ENCODE results near the gene SPACA4. TPM values are rescaled to one million over a fixed set of nuclear protein-coding genes. Genes with fewer than 3 reads are reported as not detected.

Gene SPACA4
- total RNA-seq, 1 experiment from 2014 or later, result not detected

DNA sequence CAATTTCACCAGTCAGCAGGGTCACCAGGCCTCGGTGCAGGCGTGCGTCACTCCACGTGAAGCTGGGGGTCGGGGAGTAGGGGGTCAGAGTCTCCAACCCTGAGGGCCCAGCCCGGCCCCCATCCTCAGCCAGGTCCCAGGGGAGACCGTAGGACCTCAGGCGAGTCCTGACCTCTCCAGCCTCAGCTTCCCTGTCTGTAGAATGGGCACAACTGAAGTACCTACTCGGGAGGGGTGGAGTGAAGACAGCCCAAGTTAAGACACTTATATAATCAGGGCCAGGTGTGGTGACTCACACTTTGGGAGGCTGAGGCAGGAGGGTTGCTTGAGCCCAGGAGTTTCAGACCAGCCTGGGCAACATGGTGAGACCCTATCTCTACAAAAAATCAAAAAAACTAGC, 2.7 kb upstream of the SPACA4 start:
- H3K27ac Mint-ChIP-seq, result no peak overlapping the region
- POLR2A ChIA-PET, result no interaction called here
- no peaks in the 10 kb centered on the region for H3K4me1 Mint-ChIP-seq
- CTCF ChIA-PET, result no interaction called here
- no peaks in the 10 kb centered on the region for H3K36me3 Mint-ChIP-seq
- no peaks in the 10 kb centered on the region for H3K27me3 Mint-ChIP-seq (ENCODE audit: low read depth)
- H3K9me3 Mint-ChIP-seq, result no peaks in the 10 kb centered on the region
- ATAC-seq (no peak), DNase-seq (ENCODE audit: low spot score) (no peak)
- H3K4me3 Mint-ChIP-seq, result no peak overlapping the region
- TF ChIP-seq GTF2I (CRISPR knock-in tag; conservative IDR thresholded peaks at IDR 0.05) (peak; percentile 76), ELF4 (CRISPR knock-in tag; IDR thresholded peaks at IDR 0.05; ENCODE audit: low read depth) (no peak)

DNA sequence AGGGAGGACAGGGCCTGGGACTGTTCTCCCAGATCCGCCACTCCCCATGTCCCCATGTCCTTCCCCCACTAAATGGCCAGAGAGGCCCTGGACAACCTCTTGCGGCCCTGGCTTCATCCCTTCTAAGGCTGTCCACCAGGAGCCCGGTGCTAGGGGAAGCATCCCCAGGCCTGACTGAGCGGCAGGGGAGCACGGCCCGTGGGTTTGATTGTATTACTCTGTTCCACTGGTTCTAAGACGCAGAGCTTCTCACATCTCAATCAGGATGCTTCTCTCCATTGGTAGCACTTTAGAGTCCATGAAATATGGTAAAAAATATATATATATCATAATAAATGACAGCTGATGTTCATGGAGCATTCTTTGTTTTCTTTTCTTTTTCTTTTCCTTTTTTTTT, 815 bp downstream of the SPACA4 start:
- Mint-ChIP-seq H3K9me3 (no peaks in the 10 kb centered on the region), H3K27ac (no peak overlapping the region), H3K4me1 (no peaks in the 10 kb centered on the region), H3K36me3 (no peaks in the 10 kb centered on the region), H3K27me3 (ENCODE audit: low read depth) (no peaks in the 10 kb centered on the region), H3K4me3 (no peak overlapping the region)
- TF ChIP-seq, protein P1, sequence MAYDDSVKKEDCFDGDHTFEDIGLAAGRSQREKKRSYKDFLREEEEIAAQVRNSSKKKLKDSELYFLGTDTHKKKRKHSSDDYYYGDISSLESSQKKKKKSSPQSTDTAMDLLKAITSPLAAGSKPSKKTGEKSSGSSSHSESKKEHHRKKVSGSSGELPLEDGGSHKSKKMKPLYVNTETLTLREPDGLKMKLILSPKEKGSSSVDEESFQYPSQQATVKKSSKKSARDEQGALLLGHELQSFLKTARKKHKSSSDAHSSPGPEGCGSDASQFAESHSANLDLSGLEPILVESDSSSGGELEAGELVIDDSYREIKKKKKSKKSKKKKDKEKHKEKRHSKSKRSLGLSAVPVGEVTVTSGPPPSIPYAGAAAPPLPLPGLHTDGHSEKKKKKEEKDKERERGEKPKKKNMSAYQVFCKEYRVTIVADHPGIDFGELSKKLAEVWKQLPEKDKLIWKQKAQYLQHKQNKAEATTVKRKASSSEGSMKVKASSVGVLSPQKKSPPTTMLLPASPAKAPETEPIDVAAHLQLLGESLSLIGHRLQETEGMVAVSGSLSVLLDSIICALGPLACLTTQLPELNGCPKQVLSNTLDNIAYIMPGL (CRISPR knock-in tag; IDR thresholded peaks at IDR 0.05), result no peak
- TF ChIP-seq, protein P2, sequence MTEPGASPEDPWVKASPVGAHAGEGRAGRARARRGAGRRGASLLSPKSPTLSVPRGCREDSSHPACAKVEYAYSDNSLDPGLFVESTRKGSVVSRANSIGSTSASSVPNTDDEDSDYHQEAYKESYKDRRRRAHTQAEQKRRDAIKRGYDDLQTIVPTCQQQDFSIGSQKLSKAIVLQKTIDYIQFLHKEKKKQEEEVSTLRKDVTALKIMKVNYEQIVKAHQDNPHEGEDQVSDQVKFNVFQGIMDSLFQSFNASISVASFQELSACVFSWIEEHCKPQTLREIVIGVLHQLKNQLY (CRISPR knock-in tag; IDR thresholded peaks at IDR 0.05), result no peak
- no peak for TF ChIP-seq ZNF396 (CRISPR knock-in tag; IDR thresholded peaks at IDR 0.05; ENCODE audit: borderline replicate concordance)
- TF ChIP-seq, protein P3, sequence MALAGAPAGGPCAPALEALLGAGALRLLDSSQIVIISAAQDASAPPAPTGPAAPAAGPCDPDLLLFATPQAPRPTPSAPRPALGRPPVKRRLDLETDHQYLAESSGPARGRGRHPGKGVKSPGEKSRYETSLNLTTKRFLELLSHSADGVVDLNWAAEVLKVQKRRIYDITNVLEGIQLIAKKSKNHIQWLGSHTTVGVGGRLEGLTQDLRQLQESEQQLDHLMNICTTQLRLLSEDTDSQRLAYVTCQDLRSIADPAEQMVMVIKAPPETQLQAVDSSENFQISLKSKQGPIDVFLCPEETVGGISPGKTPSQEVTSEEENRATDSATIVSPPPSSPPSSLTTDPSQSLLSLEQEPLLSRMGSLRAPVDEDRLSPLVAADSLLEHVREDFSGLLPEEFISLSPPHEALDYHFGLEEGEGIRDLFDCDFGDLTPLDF (CRISPR knock-in tag; IDR thresholded peaks at IDR 0.05), result no peak
- no peak for TF ChIP-seq TEAD4 (CRISPR knock-in tag; IDR thresholded peaks at IDR 0.05)
- DNase-seq (ENCODE audit: low spot score) (no peak), ATAC-seq (no peak)
- POLR2A ChIA-PET, result no interaction called here
- CTCF ChIA-PET, result interaction anchor here (1.2 to 4.9 kb wide), 2 partner anchors 18 to 23 kb away, joined by 6 to 68 read pairs; no protein-coding TSS in a partner anchor

DNA sequence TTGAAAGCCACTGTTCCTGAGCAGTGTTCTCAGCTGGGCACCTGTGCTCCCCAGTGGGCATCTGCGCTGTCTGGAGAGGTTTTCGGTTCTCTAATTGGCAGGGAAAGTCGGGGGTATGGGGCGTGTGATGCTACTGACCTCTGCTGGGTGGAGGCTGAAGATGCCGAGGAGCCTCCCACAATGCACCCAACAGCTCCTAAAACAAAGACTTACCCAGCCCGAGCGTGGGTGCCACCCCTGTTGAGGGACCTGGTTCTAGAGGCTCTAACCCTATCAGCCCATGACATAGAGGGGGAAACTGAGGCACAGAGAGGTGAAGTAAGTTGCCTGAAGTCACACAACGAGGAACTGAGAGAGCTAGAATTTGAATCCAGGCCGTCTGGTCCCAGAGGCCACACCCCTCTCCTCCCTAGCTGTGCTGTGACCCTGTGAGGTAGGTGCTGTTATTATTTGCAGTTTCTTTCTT, 2.3 kb downstream of the SPACA4 start:
- Mint-ChIP-seq H3K27me3 (ENCODE audit: low read depth) (no peaks in the 10 kb centered on the region), H3K9me3 (no peaks in the 10 kb centered on the region), H3K4me3 (peak overlapping the region; percentile 37; the same call in 1 of the 2 replicates), H3K27ac (no peak overlapping the region), H3K36me3 (no peaks in the 10 kb centered on the region), H3K4me1 (peaks cover 4% of the 10 kb centered on the region)
- DNase-seq (ENCODE audit: low spot score) (peak; percentile 63), ATAC-seq (peak; percentile 84)
- ChIA-PET POLR2A (interaction anchor here (0.6 to 2.5 kb wide), 4 partner anchors 10 to 292 kb away, joined by 3 to 14 read pairs (median 6); partner anchors contain the start of genes RPL18 and SPHK2), CTCF (interaction anchor here (0.6 to 4.9 kb wide), 38 partner anchors 9 to 1009 kb away, joined by 3 to 68 read pairs (median 5); partner anchors contain the start of genes KDELR1, RPL18, SPHK2 and SYNGR4)
- TF ChIP-seq, protein P4, sequence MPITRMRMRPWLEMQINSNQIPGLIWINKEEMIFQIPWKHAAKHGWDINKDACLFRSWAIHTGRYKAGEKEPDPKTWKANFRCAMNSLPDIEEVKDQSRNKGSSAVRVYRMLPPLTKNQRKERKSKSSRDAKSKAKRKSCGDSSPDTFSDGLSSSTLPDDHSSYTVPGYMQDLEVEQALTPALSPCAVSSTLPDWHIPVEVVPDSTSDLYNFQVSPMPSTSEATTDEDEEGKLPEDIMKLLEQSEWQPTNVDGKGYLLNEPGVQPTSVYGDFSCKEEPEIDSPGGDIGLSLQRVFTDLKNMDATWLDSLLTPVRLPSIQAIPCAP (CRISPR knock-in tag; IDR thresholded peaks at IDR 0.05), result no peak
- no peak for TF ChIP-seq ELF4 (CRISPR knock-in tag; IDR thresholded peaks at IDR 0.05; ENCODE audit: low read depth)
- TF ChIP-seq, protein P5, sequence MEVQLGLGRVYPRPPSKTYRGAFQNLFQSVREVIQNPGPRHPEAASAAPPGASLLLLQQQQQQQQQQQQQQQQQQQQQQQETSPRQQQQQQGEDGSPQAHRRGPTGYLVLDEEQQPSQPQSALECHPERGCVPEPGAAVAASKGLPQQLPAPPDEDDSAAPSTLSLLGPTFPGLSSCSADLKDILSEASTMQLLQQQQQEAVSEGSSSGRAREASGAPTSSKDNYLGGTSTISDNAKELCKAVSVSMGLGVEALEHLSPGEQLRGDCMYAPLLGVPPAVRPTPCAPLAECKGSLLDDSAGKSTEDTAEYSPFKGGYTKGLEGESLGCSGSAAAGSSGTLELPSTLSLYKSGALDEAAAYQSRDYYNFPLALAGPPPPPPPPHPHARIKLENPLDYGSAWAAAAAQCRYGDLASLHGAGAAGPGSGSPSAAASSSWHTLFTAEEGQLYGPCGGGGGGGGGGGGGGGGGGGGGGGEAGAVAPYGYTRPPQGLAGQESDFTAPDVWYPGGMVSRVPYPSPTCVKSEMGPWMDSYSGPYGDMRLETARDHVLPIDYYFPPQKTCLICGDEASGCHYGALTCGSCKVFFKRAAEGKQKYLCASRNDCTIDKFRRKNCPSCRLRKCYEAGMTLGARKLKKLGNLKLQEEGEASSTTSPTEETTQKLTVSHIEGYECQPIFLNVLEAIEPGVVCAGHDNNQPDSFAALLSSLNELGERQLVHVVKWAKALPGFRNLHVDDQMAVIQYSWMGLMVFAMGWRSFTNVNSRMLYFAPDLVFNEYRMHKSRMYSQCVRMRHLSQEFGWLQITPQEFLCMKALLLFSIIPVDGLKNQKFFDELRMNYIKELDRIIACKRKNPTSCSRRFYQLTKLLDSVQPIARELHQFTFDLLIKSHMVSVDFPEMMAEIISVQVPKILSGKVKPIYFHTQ (CRISPR knock-in tag; IDR thresholded peaks at IDR 0.05), result no peak
- TF ChIP-seq NR1H2 (CRISPR knock-in tag; IDR thresholded peaks at IDR 0.05), result no peak
- TF ChIP-seq, protein P6, sequence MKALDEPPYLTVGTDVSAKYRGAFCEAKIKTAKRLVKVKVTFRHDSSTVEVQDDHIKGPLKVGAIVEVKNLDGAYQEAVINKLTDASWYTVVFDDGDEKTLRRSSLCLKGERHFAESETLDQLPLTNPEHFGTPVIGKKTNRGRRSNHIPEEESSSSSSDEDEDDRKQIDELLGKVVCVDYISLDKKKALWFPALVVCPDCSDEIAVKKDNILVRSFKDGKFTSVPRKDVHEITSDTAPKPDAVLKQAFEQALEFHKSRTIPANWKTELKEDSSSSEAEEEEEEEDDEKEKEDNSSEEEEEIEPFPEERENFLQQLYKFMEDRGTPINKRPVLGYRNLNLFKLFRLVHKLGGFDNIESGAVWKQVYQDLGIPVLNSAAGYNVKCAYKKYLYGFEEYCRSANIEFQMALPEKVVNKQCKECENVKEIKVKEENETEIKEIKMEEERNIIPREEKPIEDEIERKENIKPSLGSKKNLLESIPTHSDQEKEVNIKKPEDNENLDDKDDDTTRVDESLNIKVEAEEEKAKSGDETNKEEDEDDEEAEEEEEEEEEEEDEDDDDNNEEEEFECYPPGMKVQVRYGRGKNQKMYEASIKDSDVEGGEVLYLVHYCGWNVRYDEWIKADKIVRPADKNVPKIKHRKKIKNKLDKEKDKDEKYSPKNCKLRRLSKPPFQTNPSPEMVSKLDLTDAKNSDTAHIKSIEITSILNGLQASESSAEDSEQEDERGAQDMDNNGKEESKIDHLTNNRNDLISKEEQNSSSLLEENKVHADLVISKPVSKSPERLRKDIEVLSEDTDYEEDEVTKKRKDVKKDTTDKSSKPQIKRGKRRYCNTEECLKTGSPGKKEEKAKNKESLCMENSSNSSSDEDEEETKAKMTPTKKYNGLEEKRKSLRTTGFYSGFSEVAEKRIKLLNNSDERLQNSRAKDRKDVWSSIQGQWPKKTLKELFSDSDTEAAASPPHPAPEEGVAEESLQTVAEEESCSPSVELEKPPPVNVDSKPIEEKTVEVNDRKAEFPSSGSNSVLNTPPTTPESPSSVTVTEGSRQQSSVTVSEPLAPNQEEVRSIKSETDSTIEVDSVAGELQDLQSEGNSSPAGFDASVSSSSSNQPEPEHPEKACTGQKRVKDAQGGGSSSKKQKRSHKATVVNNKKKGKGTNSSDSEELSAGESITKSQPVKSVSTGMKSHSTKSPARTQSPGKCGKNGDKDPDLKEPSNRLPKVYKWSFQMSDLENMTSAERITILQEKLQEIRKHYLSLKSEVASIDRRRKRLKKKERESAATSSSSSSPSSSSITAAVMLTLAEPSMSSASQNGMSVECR (CRISPR knock-in tag; IDR thresholded peaks at IDR 0.05; ENCODE audit: borderline replicate concordance), result no peak
- TF ChIP-seq, protein P7, sequence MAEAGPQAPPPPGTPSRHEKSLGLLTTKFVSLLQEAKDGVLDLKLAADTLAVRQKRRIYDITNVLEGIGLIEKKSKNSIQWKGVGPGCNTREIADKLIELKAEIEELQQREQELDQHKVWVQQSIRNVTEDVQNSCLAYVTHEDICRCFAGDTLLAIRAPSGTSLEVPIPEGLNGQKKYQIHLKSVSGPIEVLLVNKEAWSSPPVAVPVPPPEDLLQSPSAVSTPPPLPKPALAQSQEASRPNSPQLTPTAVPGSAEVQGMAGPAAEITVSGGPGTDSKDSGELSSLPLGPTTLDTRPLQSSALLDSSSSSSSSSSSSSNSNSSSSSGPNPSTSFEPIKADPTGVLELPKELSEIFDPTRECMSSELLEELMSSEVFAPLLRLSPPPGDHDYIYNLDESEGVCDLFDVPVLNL (CRISPR knock-in tag; IDR thresholded peaks at IDR 0.05; ENCODE audit: borderline replicate concordance, low read depth), result no peak
- TF ChIP-seq ZNF423 (CRISPR knock-in tag; IDR thresholded peaks at IDR 0.05), result peak; percentile 66; the same call in 1 of the 2 replicates
- 0 out of 2 replicates have a peak, but pooled peaks have one; percentile 19 for TF ChIP-seq SP1 (CRISPR knock-in tag; conservative IDR thresholded peaks at IDR 0.05)
